ENCODE results near the gene SKAP1. TPM values are rescaled to one million over a fixed set of nuclear protein-coding genes. Genes with fewer than 3 reads are reported as not detected.
A peak's percentile ranks its signal among the peaks of the same experiment; 100 is the strongest.
"Not testable (repeated sequence)": the region's sequence is repeated elsewhere in the genome, so short reads cannot be mapped to it uniquely, and the experiment has no call there.

SKAP1 gene
- total RNA-seq, 2 experiments from 2014 or later = 71.7 to 77.6 TPM

GRCh38 chr17:48382989-48383388, 47.0 kb downstream of the SKAP1 start:
- no peak overlapping the region for H3K27ac Mint-ChIP-seq
- H3K4me3 Mint-ChIP-seq = no peak overlapping the region
- CTCF ChIA-PET = interaction anchor here (1.2 kb wide), 1 partner anchor 8 kb away, joined by 3 read pairs; no protein-coding TSS in a partner anchor
- H3K4me1 Mint-ChIP-seq (ENCODE audit: low read depth) = peaks cover 23% of the 10 kb centered on the region
- no peaks in the 10 kb centered on the region for H3K27me3 Mint-ChIP-seq
- no peak for DNase-seq
- intact Hi-C loops (cut with micrococcal nuclease) = no loop called here
- POLR2A ChIA-PET = interaction anchor here (0.5 kb wide), 1 partner anchor 9 kb away, joined by 5 read pairs; no protein-coding TSS in a partner anchor
- H3K9me3 Mint-ChIP-seq = no peaks in the 10 kb centered on the region
- H3K36me3 Mint-ChIP-seq = peaks cover 25% of the 10 kb centered on the region

GRCh38 chr17:48378708-48379392, 51.2 kb downstream of the SKAP1 start:
- DNase-seq = no peak
- Mint-ChIP-seq H3K27me3 (no peaks in the 10 kb centered on the region), H3K4me3 (no peak overlapping the region), H3K27ac (no peak overlapping the region), H3K4me1 (ENCODE audit: low read depth) (peaks cover 11% of the 10 kb centered on the region), H3K36me3 (peaks cover 11% of the 10 kb centered on the region), H3K9me3 (no peaks in the 10 kb centered on the region)
- CTCF ChIA-PET = interaction anchor here (0.9 to 2.3 kb wide), 6 partner anchors 28 to 214 kb away, joined by 3 to 10 read pairs (median 5); partner anchors contain the start of gene HOXB5
- intact Hi-C loops (cut with micrococcal nuclease) = no loop called here
- POLR2A ChIA-PET = no interaction called here

DNA sequence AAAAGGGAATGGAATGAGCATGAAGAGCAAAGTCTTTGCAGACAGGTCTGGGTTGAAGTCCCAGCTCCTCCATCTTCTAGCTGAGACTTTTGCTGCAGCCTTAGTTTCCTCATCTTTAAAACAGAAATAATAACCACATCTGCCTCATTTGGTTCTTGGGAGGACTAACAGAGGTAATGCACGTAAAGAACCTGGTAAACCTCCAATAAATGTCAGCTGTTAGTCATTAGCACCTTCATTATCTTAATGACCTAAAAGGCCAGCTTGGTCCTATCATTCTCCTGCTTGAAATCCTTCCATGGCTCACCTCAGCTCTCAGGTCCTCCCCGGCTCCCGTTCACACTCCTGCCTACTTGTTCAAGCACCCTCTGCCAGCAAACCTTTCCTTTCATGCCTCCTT, 51.8 kb downstream of the SKAP1 start:
- no peak overlapping the region for H3K4me3 Mint-ChIP-seq
- CTCF ChIA-PET = interaction anchor here (0.9 to 2.3 kb wide), 5 partner anchors 27 to 215 kb away, joined by 3 to 10 read pairs (median 6); partner anchors contain the start of gene HOXB5
- H3K27ac Mint-ChIP-seq = no peak overlapping the region
- no peak for DNase-seq
- intact Hi-C loops (cut with micrococcal nuclease) = no loop called here
- no peaks in the 10 kb centered on the region for H3K27me3 Mint-ChIP-seq
- peaks cover 11% of the 10 kb centered on the region for H3K36me3 Mint-ChIP-seq
- no peaks in the 10 kb centered on the region for H3K9me3 Mint-ChIP-seq
- POLR2A ChIA-PET = no interaction called here
- peaks cover 16% of the 10 kb centered on the region for H3K4me1 Mint-ChIP-seq (ENCODE audit: low read depth)

- ChIA-PET CTCF (interaction anchor here (1.1 to 1.8 kb wide), 2 partner anchors 26 to 76 kb away, joined by 3 to 6 read pairs; no protein-coding TSS in a partner anchor), POLR2A (no interaction called here)
- H3K9me3 Mint-ChIP-seq = no peaks in the 10 kb centered on the region
- no peak for DNase-seq
- H3K27me3 Mint-ChIP-seq = no peaks in the 10 kb centered on the region
- peaks cover 21% of the 10 kb centered on the region for H3K4me1 Mint-ChIP-seq (ENCODE audit: low read depth)
- H3K36me3 Mint-ChIP-seq = peaks cover 6% of the 10 kb centered on the region
- intact Hi-C loops (cut with micrococcal nuclease) = loop anchor here (1.0 kb wide), 1 partner anchor 10 kb away; no protein-coding TSS in a partner anchor
- H3K27ac Mint-ChIP-seq = no peak overlapping the region
- no peak overlapping the region for H3K4me3 Mint-ChIP-seq
Measured at GRCh38 chr17:48376682-48377325, 53.2 kb downstream of the SKAP1 start.

GRCh38 chr17:48375356-48375755, 54.7 kb downstream of the SKAP1 start:
- intact Hi-C loops (cut with micrococcal nuclease) = no loop called here
- POLR2A ChIA-PET = no interaction called here
- Mint-ChIP-seq H3K27me3 (no peaks in the 10 kb centered on the region), H3K36me3 (peaks cover 2% of the 10 kb centered on the region), H3K9me3 (no peaks in the 10 kb centered on the region), H3K4me3 (no peak overlapping the region), H3K4me1 (ENCODE audit: low read depth) (peaks cover 21% of the 10 kb centered on the region), H3K27ac (no peak overlapping the region)
- DNase-seq = no peak
- CTCF ChIA-PET = interaction anchor here (0.7 to 2.5 kb wide), 6 partner anchors 8 to 78 kb away, joined by 3 to 10 read pairs (median 3); no protein-coding TSS in a partner anchor

GRCh38 chr17:48374650-48375230, 55.3 kb downstream of the SKAP1 start:
- POLR2A ChIA-PET = no interaction called here
- H3K4me1 Mint-ChIP-seq (ENCODE audit: low read depth) = peaks cover 26% of the 10 kb centered on the region
- peak; percentile 51 for DNase-seq
- CTCF ChIA-PET = interaction anchor here (0.7 to 2.5 kb wide), 5 partner anchors 9 to 35 kb away, joined by 3 to 10 read pairs (median 3); no protein-coding TSS in a partner anchor
- no peak overlapping the region for H3K27ac Mint-ChIP-seq
- H3K4me3 Mint-ChIP-seq = no peak overlapping the region
- intact Hi-C loops (cut with micrococcal nuclease) = no loop called here
- H3K27me3 Mint-ChIP-seq = no peaks in the 10 kb centered on the region
- H3K9me3 Mint-ChIP-seq = no peaks in the 10 kb centered on the region
- peaks cover 3% of the 10 kb centered on the region for H3K36me3 Mint-ChIP-seq

GRCh38 chr17:48373883-48374282, 56.1 kb downstream of the SKAP1 start:
- peaks cover 3% of the 10 kb centered on the region for H3K36me3 Mint-ChIP-seq
- no peak for DNase-seq
- ChIA-PET CTCF (interaction anchor here (0.6 to 2.5 kb wide), 3 partner anchors 11 to 505 kb away, joined by 3 to 10 read pairs (median 3); no protein-coding TSS in a partner anchor), POLR2A (interaction anchor here (1.4 kb wide), 1 partner anchor 80 kb away, joined by 3 read pairs; no protein-coding TSS in a partner anchor)
- H3K27me3 Mint-ChIP-seq = no peaks in the 10 kb centered on the region
- intact Hi-C loops (cut with micrococcal nuclease) = no loop called here
- H3K27ac Mint-ChIP-seq = no peak overlapping the region
- no peaks in the 10 kb centered on the region for H3K9me3 Mint-ChIP-seq
- no peak overlapping the region for H3K4me3 Mint-ChIP-seq
- peaks cover 28% of the 10 kb centered on the region for H3K4me1 Mint-ChIP-seq (ENCODE audit: low read depth)

- Mint-ChIP-seq H3K27me3 (no peaks in the 10 kb centered on the region), H3K36me3 (peaks cover 3% of the 10 kb centered on the region), H3K4me1 (ENCODE audit: low read depth) (peaks cover 28% of the 10 kb centered on the region), H3K27ac (no peak overlapping the region), H3K4me3 (no peak overlapping the region), H3K9me3 (no peaks in the 10 kb centered on the region)
- ChIA-PET POLR2A (interaction anchor here (1.4 kb wide), 1 partner anchor 80 kb away, joined by 3 read pairs; no protein-coding TSS in a partner anchor), CTCF (interaction anchor here (0.6 kb wide), 2 partner anchors 110 to 505 kb away, joined by 3 read pairs; no protein-coding TSS in a partner anchor)
- DNase-seq = no peak
- intact Hi-C loops (cut with micrococcal nuclease) = no loop called here
Measured at GRCh38 chr17:48373130-48373830, 56.7 kb downstream of the SKAP1 start.

GRCh38 chr17:48368967-48369366, 61.0 kb downstream of the SKAP1 start:
- intact Hi-C loops (cut with micrococcal nuclease); DNase-seq; H3K36me3 Mint-ChIP-seq; POLR2A ChIA-PET; H3K4me3 Mint-ChIP-seq; H3K9me3 Mint-ChIP-seq; H3K27ac Mint-ChIP-seq; H3K27me3 Mint-ChIP-seq: not testable (repeated sequence)
- H3K4me1 Mint-ChIP-seq (ENCODE audit: low read depth) = peaks cover 22% of the 10 kb centered on the region
- CTCF ChIA-PET = interaction anchor here (1.4 to 1.5 kb wide), 2 partner anchors 17 to 34 kb away, joined by 5 read pairs; no protein-coding TSS in a partner anchor

DNA sequence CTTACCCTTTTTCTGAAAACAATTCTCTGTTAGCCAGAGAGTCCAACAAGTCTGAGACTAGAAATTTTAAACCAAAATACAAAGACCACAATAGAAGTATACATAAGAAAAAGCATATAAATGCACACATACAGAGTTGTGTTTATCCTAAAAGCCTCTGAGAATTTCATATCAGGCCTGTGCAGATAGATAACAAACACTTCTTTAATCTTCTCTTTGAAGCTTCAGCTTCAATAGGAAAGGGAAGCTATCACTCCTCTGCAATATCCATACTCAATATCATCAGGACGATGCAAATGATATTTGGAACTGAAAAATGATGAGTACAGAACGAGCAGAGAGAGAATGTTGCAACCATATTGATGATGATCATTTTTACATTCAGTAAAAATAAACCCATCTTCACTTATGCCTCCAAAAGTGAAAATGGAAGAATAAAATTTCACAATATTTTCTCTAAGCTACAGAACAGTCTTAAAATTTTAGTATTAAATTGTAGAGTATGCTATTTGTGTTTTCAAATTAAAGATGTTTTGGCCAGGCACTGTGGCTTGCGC, 61.6 kb downstream of the SKAP1 start:
- Mint-ChIP-seq H3K4me3 (no peak overlapping the region), H3K4me1 (ENCODE audit: low read depth) (peaks cover 16% of the 10 kb centered on the region), H3K27me3 (no peaks in the 10 kb centered on the region), H3K27ac (no peak overlapping the region), H3K36me3 (peaks cover 5% of the 10 kb centered on the region), H3K9me3 (no peaks in the 10 kb centered on the region)
- DNase-seq = no peak
- ChIA-PET CTCF (interaction anchor here (1.4 to 1.5 kb wide), 2 partner anchors 17 to 33 kb away, joined by 5 read pairs; no protein-coding TSS in a partner anchor), POLR2A (no interaction called here)
- intact Hi-C loops (cut with micrococcal nuclease) = no loop called here

- Mint-ChIP-seq H3K36me3 (peaks cover 4% of the 10 kb centered on the region), H3K27ac (no peak overlapping the region), H3K4me3 (no peak overlapping the region), H3K4me1 (ENCODE audit: low read depth) (peaks cover 4% of the 10 kb centered on the region), H3K27me3 (no peaks in the 10 kb centered on the region), H3K9me3 (no peaks in the 10 kb centered on the region)
- no peak for DNase-seq
- intact Hi-C loops (cut with micrococcal nuclease) = no loop called here
- CTCF ChIA-PET = interaction anchor here (0.8 to 2.5 kb wide), 6 partner anchors 9 to 235 kb away, joined by 3 to 16 read pairs (median 4); no protein-coding TSS in a partner anchor
- POLR2A ChIA-PET = no interaction called here
Measured at GRCh38 chr17:48363161-48363560, 66.9 kb downstream of the SKAP1 start.

All from activated CD4-positive, alpha-beta memory T cell treated with anti-CD3 and anti-CD28 coated beads for 36 hours (primary cell).